Naive B cell (primary cell): ENCODE results near the gene RICTOR. TPM values are rescaled to one million over a fixed set of nuclear protein-coding genes. Genes with fewer than 3 reads are reported as not detected.

ENCODE experiments used
- ATAC-seq, 2 donors: fragments of 150-1000 bp; cut with Tn5 transposase; 2 replicates each; pipeline ENCODE4 v1.10.0; 2021; ENCODE audit warnings: low read depth in 2 of 2, mild to moderate bottlenecking in 2 of 2, moderate library complexity in 2 of 2
- DNase-seq: peaks from one replicate; pipeline ENCODE4 v3.0.0; 2022
- H3K27ac Mint-ChIP-seq, 6 donors: one replicate each; pipeline ENCODE4 v1.8.0; 2020 to 2022; ENCODE audit warnings: mild to moderate bottlenecking in 6 of 6, mixed read lengths in 6 of 6, moderate library complexity in 5 of 6, inconsistent platforms in 2 of 6
- H3K27me3 Mint-ChIP-seq, 3 donors: one replicate each; pipeline ENCODE4 v1.8.0; 2021 to 2022; ENCODE audit warnings: mixed read lengths in 3 of 3, mild to moderate bottlenecking in 1 of 3
- H3K36me3 Mint-ChIP-seq, 2 donors: one replicate each; pipeline ENCODE4 v1.8.0; 2020 to 2022; ENCODE audit warnings: mixed read lengths in 2 of 2, inconsistent platforms in 1 of 2, mild to moderate bottlenecking in 1 of 2
- H3K4me1 Mint-ChIP-seq, 3 donors: one replicate each; pipeline ENCODE4 v1.8.0; 2020 to 2022; ENCODE audit warnings: mixed read lengths in 3 of 3, inconsistent platforms in 1 of 3, mild to moderate bottlenecking in 1 of 3, moderate library complexity in 1 of 3
- H3K4me3 Mint-ChIP-seq, 8 donors: one replicate each; pipeline ENCODE4 v1.8.0; 2020 to 2022; ENCODE audit warnings: mild to moderate bottlenecking in 8 of 8, mixed read lengths in 8 of 8, moderate library complexity in 8 of 8, inconsistent platforms in 2 of 8
- H3K9me3 Mint-ChIP-seq, 7 donors: one replicate each; pipeline ENCODE4 v1.8.0; 2020 to 2022; ENCODE audit warnings: mixed read lengths in 7 of 7, mild to moderate bottlenecking in 5 of 7, inconsistent platforms in 2 of 7, moderate library complexity in 1 of 7
- polyA plus RNA-seq, 6 donors: library from polyadenylated mRNA; unstranded; fragments of 300-500 nt; fragmentation: Illumina TruSeq; gene quantifications; one replicate each; pipeline ENCODE4 v1.2.3, GENCODE V29; 2021; ENCODE audit warnings: low read depth in 6 of 6

The RICTOR gene
- polyA plus RNA-seq, 6 donors from 2014 or later: 3.9 to 25.9 (median 17.7) TPM

DNA sequence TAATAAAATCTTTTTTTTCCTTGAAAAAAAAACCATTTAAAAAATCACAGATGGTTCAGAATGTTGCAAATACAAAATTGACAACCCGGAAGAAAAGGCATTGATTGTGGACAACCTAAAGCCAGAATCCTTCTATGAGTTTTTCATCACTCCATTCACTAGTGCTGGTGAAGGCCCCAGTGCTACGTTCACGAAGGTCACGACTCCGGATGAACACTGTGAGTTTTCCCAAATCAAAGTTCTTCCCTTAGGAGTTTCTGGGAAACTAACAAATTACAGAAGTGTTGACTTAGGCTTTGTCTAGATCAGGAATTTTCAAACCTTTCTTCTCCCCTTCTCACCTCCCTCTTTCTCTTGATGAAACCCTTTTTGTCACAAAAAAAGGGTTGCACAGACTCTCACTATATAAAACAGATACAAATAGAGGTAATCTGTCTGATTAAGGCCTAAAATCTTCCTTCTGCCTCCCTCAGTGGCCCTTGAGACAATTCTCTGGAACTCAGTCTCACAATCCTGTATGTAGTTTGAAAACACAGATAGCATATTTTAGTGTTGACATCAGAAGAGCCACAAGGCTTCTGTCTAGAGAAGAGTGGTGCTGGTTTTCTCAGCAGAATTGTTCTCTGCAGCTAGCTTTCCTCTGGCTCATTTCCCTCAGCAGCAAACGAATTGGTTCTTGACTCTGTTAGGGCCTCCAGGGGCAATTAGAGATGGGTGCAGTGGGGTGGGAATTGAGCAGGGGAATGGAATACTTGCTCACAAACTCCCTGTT lies 148.9 kb downstream of the RICTOR start:
- H3K4me1 Mint-ChIP-seq: no peaks in the 10 kb centered on the region
- ATAC-seq: no peak
- no peak overlapping the region for H3K4me3 Mint-ChIP-seq
- no peak for DNase-seq
- H3K27me3 Mint-ChIP-seq: peaks cover 40 to 48% (median 47%) of the 10 kb centered on the region in 3 donors
- peaks cover 0 to 14% (median 6%) of the 10 kb centered on the region in 7 donors for H3K9me3 Mint-ChIP-seq
- no peak overlapping the region for H3K27ac Mint-ChIP-seq
- no peaks in the 10 kb centered on the region for H3K36me3 Mint-ChIP-seq

DNA sequence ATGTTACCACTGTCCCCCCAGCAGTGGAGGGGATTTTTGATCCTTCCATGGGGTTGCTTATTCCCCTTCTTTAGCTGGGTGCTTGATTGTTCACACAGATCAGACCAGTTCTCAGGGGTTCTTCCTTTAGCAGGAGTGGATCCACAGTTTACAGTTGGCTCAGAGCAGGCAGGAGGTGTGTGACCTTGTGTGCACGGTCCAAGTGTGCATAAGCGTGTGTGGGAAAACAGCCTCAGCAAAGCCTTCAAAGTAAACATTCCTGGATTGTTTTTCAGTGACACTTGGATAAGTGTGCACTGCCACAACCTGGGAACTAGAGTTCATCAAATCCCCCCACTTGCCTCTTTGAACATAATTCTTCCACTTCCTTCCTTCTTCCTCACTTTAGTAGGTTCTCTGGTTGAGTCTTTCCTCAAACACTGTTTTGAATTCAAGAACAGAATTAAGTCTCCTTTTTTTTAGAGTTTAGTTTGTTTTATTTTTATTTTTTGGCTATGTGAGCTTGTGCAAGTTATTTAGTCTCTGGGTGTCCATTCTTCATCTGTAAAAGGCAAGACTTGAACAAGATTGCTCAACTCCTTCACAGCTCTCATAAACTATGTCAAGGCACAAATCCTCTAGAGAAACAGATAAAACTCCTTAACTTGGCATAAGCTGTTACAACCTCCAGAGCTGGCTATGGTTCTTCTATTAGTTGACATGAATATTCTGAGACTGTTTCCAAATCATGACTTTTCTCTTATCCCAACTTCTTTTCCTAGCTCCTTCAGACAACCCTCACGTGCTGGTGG lies 150.3 kb downstream of the RICTOR start:
- DNase-seq: no peak
- Mint-ChIP-seq H3K4me1 (no peaks in the 10 kb centered on the region), H3K36me3 (no peaks in the 10 kb centered on the region), H3K9me3 (peaks cover 0 to 14% (median 6%) of the 10 kb centered on the region in 7 donors), H3K27me3 (peaks cover 54 to 62% (median 60%) of the 10 kb centered on the region in 3 donors), H3K27ac (no peak overlapping the region), H3K4me3 (no peak overlapping the region)
- no peak for ATAC-seq

DNA sequence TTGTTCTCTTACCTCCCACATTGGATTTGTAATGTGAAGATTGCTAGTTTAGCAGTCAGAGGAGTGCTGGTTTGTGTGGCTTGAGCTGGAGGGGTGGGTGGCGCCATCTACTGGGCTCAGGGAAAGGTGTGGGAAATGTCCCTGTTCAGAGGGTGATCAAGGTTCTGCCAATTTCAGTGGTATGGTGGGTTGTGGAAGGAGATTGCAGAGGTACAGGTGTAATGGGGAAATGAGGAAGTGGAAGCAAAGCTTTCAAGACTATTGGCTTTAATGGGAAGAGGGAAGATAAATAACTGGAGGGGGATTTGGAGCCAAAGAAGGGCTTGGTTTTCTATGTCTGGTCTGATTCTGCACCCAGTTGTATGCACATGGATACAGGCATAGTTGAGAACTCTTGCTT lies 152.0 kb downstream of the RICTOR start:
- H3K36me3 Mint-ChIP-seq: no peaks in the 10 kb centered on the region
- peaks cover 0 to 10% (median 2%) of the 10 kb centered on the region in 7 donors for H3K9me3 Mint-ChIP-seq
- DNase-seq: peak; percentile 12
- no peak overlapping the region for H3K27ac Mint-ChIP-seq
- no peaks in the 10 kb centered on the region for H3K4me1 Mint-ChIP-seq
- peak in 1 of 2 donors; percentile 41 for ATAC-seq
- H3K27me3 Mint-ChIP-seq: peaks cover 58 to 69% (median 62%) of the 10 kb centered on the region in 3 donors
- H3K4me3 Mint-ChIP-seq: no peak overlapping the region

DNA sequence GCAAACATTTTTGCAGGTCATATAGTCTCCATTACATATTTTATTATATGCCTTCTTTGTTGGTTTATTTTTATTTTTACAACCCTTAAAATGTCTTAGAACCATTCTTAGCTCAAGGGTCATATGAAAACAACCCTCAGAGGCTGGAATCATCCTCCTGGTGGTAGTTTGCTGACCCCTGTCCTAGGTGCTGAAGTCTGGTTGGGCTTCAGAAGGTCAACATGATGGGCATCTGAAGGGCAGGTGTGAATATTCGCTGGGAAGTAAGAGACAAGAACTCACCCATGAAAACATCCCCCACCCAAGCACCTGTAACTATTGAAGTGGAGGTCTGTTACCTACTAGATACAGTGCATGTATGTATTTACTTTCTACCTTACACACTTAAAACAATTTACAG lies 153.0 kb downstream of the RICTOR start:
- ATAC-seq: no peak
- H3K36me3 Mint-ChIP-seq: no peaks in the 10 kb centered on the region
- peaks cover 59 to 72% (median 66%) of the 10 kb centered on the region in 3 donors for H3K27me3 Mint-ChIP-seq
- no peak overlapping the region for H3K4me3 Mint-ChIP-seq
- H3K27ac Mint-ChIP-seq: no peak overlapping the region
- peaks cover 0 to 2% (median 0%) of the 10 kb centered on the region in 7 donors for H3K9me3 Mint-ChIP-seq
- no peaks in the 10 kb centered on the region for H3K4me1 Mint-ChIP-seq
- DNase-seq: no peak

DNA sequence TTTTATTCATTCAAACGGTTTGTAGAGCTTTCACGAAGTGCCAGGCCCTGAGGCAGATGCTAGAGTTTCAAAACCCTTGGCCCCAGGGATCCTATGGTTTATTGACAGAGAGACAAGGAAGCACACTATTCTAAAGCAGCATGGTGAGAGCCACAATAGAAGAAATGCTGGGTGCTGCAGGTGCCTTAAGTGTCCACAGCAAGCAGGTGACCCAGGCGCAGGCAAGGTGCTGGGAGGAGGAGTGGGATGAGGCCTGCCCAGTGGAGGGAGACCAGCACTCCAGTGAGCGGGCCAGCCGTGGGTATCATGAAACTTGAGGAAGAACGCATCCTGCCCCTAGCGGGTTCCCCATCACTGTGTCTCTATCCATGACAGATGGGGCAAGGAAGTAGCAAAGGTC lies 157.4 kb downstream of the RICTOR start:
- Mint-ChIP-seq H3K4me3 (no peak overlapping the region), H3K36me3 (no peaks in the 10 kb centered on the region), H3K9me3 (peaks cover 0 to 11% (median under 1%) of the 10 kb centered on the region in 7 donors), H3K4me1 (no peaks in the 10 kb centered on the region), H3K27ac (no peak overlapping the region), H3K27me3 (peaks cover 35 to 44% (median 41%) of the 10 kb centered on the region in 3 donors)
- DNase-seq: no peak
- no peak for ATAC-seq

DNA sequence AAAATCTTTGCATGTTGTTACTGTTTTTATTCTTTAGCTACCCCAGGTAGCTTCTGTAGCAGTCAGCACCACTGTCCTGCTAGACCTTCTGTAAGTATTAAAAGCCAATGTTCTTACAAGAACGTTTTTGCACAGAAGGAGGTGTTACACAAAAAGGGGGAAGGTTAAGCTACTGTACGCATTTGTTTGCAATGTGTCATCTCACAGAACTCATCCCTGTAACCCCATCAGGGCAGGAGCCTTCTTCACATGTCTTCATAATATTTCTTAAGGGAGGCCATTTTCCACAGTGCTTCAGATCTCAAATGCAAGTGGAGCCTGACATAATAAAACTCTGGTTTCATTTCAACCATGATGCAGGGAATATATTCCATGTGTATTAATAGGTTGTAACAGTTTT lies 160.5 kb downstream of the RICTOR start:
- ATAC-seq: no peak
- H3K36me3 Mint-ChIP-seq: peaks cover 0 to 15% of the 10 kb centered on the region in 2 donors
- H3K27me3 Mint-ChIP-seq: peaks cover 23 to 46% (median 28%) of the 10 kb centered on the region in 3 donors
- H3K4me3 Mint-ChIP-seq: no peak overlapping the region
- no peaks in the 10 kb centered on the region for H3K4me1 Mint-ChIP-seq
- no peak for DNase-seq
- no peak overlapping the region for H3K27ac Mint-ChIP-seq
- H3K9me3 Mint-ChIP-seq: peaks cover 0 to 42% (median 21%) of the 10 kb centered on the region in 7 donors

DNA sequence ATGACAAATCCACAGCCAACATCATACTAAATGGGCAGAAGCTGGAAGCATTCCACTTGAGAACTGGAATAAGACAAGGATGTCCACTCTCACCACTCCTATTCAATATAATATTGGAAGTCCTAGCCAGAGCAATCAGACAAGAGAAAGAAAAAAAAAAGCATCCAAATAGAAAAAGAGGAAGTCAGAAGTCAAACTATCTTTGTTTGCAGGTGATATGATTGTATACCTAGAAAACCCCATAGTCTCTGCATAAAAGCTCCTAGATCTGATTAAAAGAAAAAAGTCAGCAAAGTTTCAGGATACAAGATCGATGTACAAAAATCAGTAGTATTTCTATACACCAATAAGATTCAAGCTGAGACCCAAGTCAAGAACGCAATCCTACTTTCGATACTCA lies 162.3 kb downstream of the RICTOR start:
- Mint-ChIP-seq H3K9me3 (peaks cover 4 to 46% (median 24%) of the 10 kb centered on the region in 7 donors), H3K27ac (no peak overlapping the region), H3K36me3 (peaks cover 0 to 18% of the 10 kb centered on the region in 2 donors), H3K27me3 (peaks cover 7 to 48% (median 29%) of the 10 kb centered on the region in 3 donors), H3K4me1 (no peaks in the 10 kb centered on the region), H3K4me3 (no peak overlapping the region)
- DNase-seq (no peak), ATAC-seq (no peak)

DNA sequence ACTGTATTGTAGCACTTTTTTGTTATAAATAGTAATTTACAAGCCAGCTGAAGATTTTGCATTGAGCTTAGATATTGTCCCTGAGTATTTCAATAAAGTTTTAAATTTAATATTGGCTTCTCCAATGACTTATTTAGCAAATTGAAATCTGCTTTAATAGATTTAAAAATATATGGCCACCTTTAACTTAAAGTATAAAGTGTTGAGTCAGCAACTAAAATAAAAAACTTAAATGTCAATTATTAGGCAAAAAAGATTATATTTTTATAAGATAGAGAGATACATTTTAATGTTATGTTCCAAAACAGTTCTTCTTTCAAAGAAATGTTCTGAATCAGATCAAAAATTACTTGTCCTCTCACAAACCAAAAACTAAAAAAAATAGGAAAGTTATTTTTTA lies 167.7 kb downstream of the RICTOR start:
- Mint-ChIP-seq H3K9me3 (peaks cover 11 to 41% (median 27%) of the 10 kb centered on the region in 7 donors), H3K4me1 (no peaks in the 10 kb centered on the region), H3K4me3 (no peak overlapping the region), H3K36me3 (peaks cover 0 to 40% of the 10 kb centered on the region in 2 donors), H3K27ac (no peak overlapping the region), H3K27me3 (peaks cover 6 to 45% (median 33%) of the 10 kb centered on the region in 3 donors)
- no peak for DNase-seq
- ATAC-seq: no peak

DNA sequence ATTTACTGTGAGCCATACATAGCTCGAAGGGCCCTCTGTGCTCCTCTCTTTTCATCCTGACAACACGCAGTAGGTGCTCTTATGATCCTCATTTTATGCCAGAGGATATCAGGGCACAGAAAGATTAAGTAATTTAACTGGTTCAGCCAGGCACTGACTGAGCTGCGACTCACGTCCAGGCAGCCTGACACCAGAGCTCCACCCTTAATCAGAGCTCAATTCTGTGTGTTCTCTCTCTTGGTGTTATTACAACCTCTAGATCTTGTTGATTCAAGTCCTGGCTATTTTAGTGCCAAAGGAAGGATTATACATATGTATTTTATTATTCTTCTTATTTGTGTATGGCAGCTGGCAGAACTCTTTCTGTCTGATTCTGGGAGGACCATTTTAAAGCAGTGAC lies 168.7 kb downstream of the RICTOR start:
- ATAC-seq: no peak
- H3K4me1 Mint-ChIP-seq: no peaks in the 10 kb centered on the region

DNA sequence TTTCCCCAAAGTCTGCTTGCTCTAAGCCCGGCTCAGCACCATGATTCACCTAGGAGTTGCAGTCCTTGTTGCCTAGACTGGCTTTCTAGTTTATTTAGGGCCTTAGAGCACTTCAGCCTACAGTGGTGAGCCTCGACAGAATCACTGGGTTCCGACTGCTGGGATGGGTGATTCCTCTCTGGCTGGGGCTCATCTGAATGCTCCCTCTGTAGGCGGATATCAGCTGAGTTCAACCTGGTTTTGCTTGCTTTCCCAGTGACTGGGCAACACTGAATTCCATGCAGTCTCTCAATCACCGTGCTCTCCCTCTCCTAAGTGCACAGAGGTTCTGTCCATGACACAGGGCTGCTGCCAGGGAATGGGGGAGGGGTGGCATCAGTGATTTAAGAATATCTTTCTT lies 174.3 kb downstream of the RICTOR start:
- Mint-ChIP-seq H3K27me3 (peaks cover 11 to 22% (median 13%) of the 10 kb centered on the region in 3 donors), H3K4me1 (no peaks in the 10 kb centered on the region), H3K36me3 (peaks cover 0 to 22% of the 10 kb centered on the region in 2 donors), H3K27ac (no peak overlapping the region), H3K4me3 (no peak overlapping the region), H3K9me3 (peaks cover 8 to 33% (median 16%) of the 10 kb centered on the region in 7 donors)
- DNase-seq (no peak), ATAC-seq (no peak)

More for the DNA sequence above, 168.7 kb downstream of the RICTOR start:
- Mint-ChIP-seq H3K4me3 (no peak overlapping the region), H3K9me3 (peaks cover 8 to 32% (median 22%) of the 10 kb centered on the region in 7 donors), H3K36me3 (peaks cover 0 to 40% of the 10 kb centered on the region in 2 donors), H3K27ac (no peak overlapping the region), H3K27me3 (peaks cover 9 to 38% (median 32%) of the 10 kb centered on the region in 3 donors)
- no peak for DNase-seq

DNA sequence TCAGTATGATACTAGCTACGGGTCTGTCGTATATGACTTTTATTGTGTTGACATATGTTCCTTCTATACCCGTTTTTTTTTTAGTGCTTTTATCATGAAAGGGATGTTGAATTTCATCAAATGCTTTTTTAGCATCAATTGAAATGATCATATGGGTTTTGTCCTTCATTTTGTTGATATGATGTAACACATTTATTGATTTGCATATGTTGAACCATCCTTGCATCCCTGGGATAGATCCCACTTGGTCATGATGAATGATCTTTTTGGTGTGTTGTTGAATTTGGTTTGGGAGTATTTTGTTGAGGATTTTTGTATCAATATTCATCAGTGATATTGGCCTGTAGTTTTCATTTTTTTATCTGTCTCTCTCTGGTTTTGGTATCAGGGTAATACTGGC lies 177.4 kb downstream of the RICTOR start:
- H3K36me3 Mint-ChIP-seq: no peaks in the 10 kb centered on the region
- H3K9me3 Mint-ChIP-seq: peaks cover 0 to 49% (median 19%) of the 10 kb centered on the region in 7 donors
- ATAC-seq (no peak), DNase-seq (no peak)
- no peak overlapping the region for H3K4me3 Mint-ChIP-seq
- H3K27ac Mint-ChIP-seq: no peak overlapping the region
- peaks cover 0 to 15% (median 10%) of the 10 kb centered on the region in 3 donors for H3K27me3 Mint-ChIP-seq
- H3K4me1 Mint-ChIP-seq: no peaks in the 10 kb centered on the region

DNA sequence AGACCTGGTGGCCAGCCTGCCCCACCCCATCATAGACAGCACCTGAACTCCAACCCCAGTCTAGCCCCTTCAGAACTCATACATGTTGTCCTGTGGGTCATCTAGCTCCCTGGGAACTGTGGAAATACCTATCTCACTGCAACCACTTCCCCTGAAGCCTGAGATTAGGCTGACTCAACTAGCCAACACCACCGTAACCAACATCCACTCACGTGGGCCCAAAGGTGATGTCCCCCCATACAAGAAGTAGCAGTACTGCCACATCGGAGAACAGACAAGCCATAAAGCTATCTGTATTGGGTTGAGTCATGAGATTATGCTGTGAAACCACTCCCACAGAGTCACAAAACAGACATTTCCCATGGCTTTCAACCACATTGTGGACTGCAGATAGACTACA lies 181.8 kb downstream of the RICTOR start:
- ATAC-seq (no peak), DNase-seq (no peak)
- H3K4me1 Mint-ChIP-seq: no peaks in the 10 kb centered on the region
- H3K9me3 Mint-ChIP-seq: peaks cover 0 to 45% (median 21%) of the 10 kb centered on the region in 7 donors
- peaks cover 8 to 23% (median 13%) of the 10 kb centered on the region in 3 donors for H3K27me3 Mint-ChIP-seq
- H3K27ac Mint-ChIP-seq: no peak overlapping the region
- no peaks in the 10 kb centered on the region for H3K36me3 Mint-ChIP-seq
- no peak overlapping the region for H3K4me3 Mint-ChIP-seq

DNA sequence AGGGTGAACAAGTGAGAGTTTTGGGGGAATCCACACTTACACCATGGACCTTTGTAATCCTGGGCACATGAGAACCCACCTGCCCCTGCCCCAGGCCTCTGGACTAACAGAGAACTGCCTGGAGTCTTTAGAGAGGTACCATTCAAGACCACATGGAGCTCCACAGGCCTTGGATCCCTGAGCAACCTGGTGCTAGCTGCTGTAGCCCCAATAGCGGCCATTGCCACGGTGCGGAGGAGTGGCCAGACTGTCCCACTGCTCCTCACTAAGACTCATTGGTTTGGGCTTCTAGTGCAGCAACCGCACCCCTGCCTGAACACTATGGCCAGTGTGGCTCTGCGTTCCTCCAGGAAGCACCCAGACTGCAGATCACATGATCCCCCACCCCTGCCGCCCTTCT lies 182.6 kb downstream of the RICTOR start:
- no peak for DNase-seq
- peaks cover 4 to 23% (median 13%) of the 10 kb centered on the region in 3 donors for H3K27me3 Mint-ChIP-seq
- H3K36me3 Mint-ChIP-seq: no peaks in the 10 kb centered on the region
- no peaks in the 10 kb centered on the region for H3K4me1 Mint-ChIP-seq
- no peak overlapping the region for H3K4me3 Mint-ChIP-seq
- peaks cover 0 to 37% (median 17%) of the 10 kb centered on the region in 7 donors for H3K9me3 Mint-ChIP-seq
- no peak for ATAC-seq
- no peak overlapping the region for H3K27ac Mint-ChIP-seq
